ENCODE results near the gene CBX5. TPM values are rescaled to one million over a fixed set of nuclear protein-coding genes. Genes with fewer than 3 reads are reported as not detected.

The CBX5 gene
- total and polyA plus RNA-seq, 2 of the 8 experiments (the other 6 are each of a cell fraction or from before 2014, with no cell fraction given), result 62.4 to 231 TPM

GRCh38 chr12:54294953-54295566, 15.1 kb upstream of the CBX5 start:
- Histone ChIP-seq H3K9ac (replicated peaks in 1 of 4; ENCODE audit: extremely low read depth in 1 of 4, low read depth in 3 of 4, low read length in 3 of 4) (no peak overlapping the region), H2BK12ac (ENCODE audit: low read depth, low read length) (0 out of 2 replicates have a peak overlapping the region, but pooled peaks have one; percentile 27), H3K4me2 (ENCODE audit: insufficient read depth in 1 of 2, low read depth in 2 of 2, low read length in 2 of 2) (no peak overlapping the region), H3K4me3 (ENCODE audit: extremely low read depth in 1 of 4, insufficient read depth in 2 of 4, low read depth in 3 of 4, low read length in 4 of 4) (no peak overlapping the region), H4K5ac (ENCODE audit: insufficient read length, low read depth, low read length) (no peak overlapping the region), H2BK15ac (ENCODE audit: low read length) (no peak overlapping the region), H2AFZ (ENCODE audit: low read length) (no peak overlapping the region), H3K23me2 (ENCODE audit: low read depth, low read length) (no peaks in the 10 kb centered on the region), H3K4ac (replicated peaks; ENCODE audit: insufficient read length, low read depth, low read length) (no peak overlapping the region), H4K20me1 (replicated peaks in 1 of 2; ENCODE audit: control insufficient read depth in 1 of 2, insufficient read depth in 2 of 2, low read length in 2 of 2) (peaks cover 0 to 2% of the 10 kb centered on the region in 2 experiments), H3K27ac (ENCODE audit: low read depth, low read length) (no peak overlapping the region), H3K14ac (ENCODE audit: insufficient read length) (no peak overlapping the region), H2BK5ac (ENCODE audit: low read depth, low read length) (no peak overlapping the region), H3K18ac (ENCODE audit: extremely low read depth, low read length) (no peak overlapping the region), H3K79me1 (ENCODE audit: low read depth, low read length) (no peaks in the 10 kb centered on the region), H3K9me3 (ENCODE audit: insufficient read depth in 2 of 2, low read depth in 1 of 2, low read length in 1 of 2) (no peaks in the 10 kb centered on the region), H3K4me1 (replicated peaks in 1 of 4; ENCODE audit: control insufficient read depth in 3 of 4, insufficient read depth in 4 of 4, low read length in 3 of 4) (peaks cover 0 to 9% (median 3%) of the 10 kb centered on the region in 4 experiments; a peak in 4 of 7 replicates), H3K27me3 (replicated peaks in 1 of 4; ENCODE audit: control insufficient read depth in 3 of 4, extremely low read depth in 1 of 4, insufficient read depth in 3 of 4, low read length in 3 of 4) (peaks cover 0 to 7% (median 0%) of the 10 kb centered on the region in 4 experiments; a peak in 1 of 7 replicates), H2AK5ac (ENCODE audit: low read depth, low read length) (peak overlapping the region; percentile 79), H2BK120ac (replicated peaks; ENCODE audit: low read depth, low read length) (no peak overlapping the region), H3K36me3 (ENCODE audit: control insufficient read depth in 2 of 4, insufficient read depth in 4 of 4, low read length in 3 of 4) (peaks cover 0 to 6% (median 0%) of the 10 kb centered on the region in 4 experiments; a peak in 2 of 8 replicates), H3K79me2 (ENCODE audit: control insufficient read depth in 1 of 2, insufficient read depth in 2 of 2, low read length in 2 of 2) (no peaks in the 10 kb centered on the region), H4K8ac (ENCODE audit: extremely low read depth, insufficient read depth, low read length) (no peak overlapping the region), H3K23ac (ENCODE audit: insufficient read length) (no peak overlapping the region), H3K56ac (replicated peaks; ENCODE audit: insufficient read length, low read depth, low read length) (no peak overlapping the region), H4K91ac (replicated peaks; ENCODE audit: insufficient read length, low read length) (no peak overlapping the region), H2BK20ac (ENCODE audit: low read length) (no peak overlapping the region)
- CTCF ChIA-PET (ENCODE audit: partially characterized antibody), result interaction anchor here (0.6 to 14.9 kb wide), 19 partner anchors 15 to 611 kb away, joined by 3 to 618 read pairs (median 8); partner anchors contain the start of genes CBX5, COPZ1, HNRNPA1 and HOXC6
- no peak for DNase-seq (ENCODE audit: low read depth in 1 of 2, low spot score in 2 of 2)
- TF ChIP-seq EGR1 (IDR thresholded peaks at IDR 0.05; ENCODE audit: borderline replicate concordance, low read depth, low read length), result no peak
- TF ChIP-seq CREB1 (IDR thresholded peaks at IDR 0.05), result no peak
- no peak for TF ChIP-seq HDAC2 (IDR thresholded peaks at IDR 0.05; ENCODE audit: borderline replicate concordance in 1 of 2, low read depth in 2 of 2, low read length in 2 of 2)
- TF ChIP-seq SP4 (IDR thresholded peaks at IDR 0.05; ENCODE audit: low read length), result no peak
- no peak for TF ChIP-seq POLR2A (IDR thresholded peaks at IDR 0.05; ENCODE audit: control extremely low read depth in 1 of 2, low read depth in 2 of 2, low read length in 2 of 2)
- TF ChIP-seq ATF2 (IDR thresholded peaks at IDR 0.05; ENCODE audit: low read length), result no peak
- no peak for TF ChIP-seq ASH2L (IDR thresholded peaks at IDR 0.05; ENCODE audit: low read length)
- no peak for TF ChIP-seq BACH1 (IDR thresholded peaks at IDR 0.05; ENCODE audit: low read length)
- no peak for TF ChIP-seq GTF2F1 (IDR thresholded peaks at IDR 0.05; ENCODE audit: borderline replicate concordance, low read depth, low read length)
- no peak for TF ChIP-seq ZNF274 (IDR thresholded peaks at IDR 0.05; ENCODE audit: borderline replicate concordance, extremely low read depth, low read length)
- TF ChIP-seq NRF1 (IDR thresholded peaks at IDR 0.05; ENCODE audit: low read depth, low read length), result no peak
- no peak for TF ChIP-seq SP1 (IDR thresholded peaks at IDR 0.05; ENCODE audit: low read depth, low read length)
- WGBS, 2 experiments (ENCODE audit: extremely low coverage in 1 of 2, insufficient coverage in 1 of 2, insufficient read length in 1 of 2, insufficient replicate concordance in 2 of 2, low coverage in 1 of 2, low lambda C conversion rate in 2 of 2, missing lambda C conversion rate in 1 of 2), result 79% methylated on average over 7 of the region's 9 CpGs; no CpG with 5 or more reads in 1 of the 2 experiments
- POLR2A ChIA-PET (ENCODE audit: partially characterized antibody), result interaction anchor here (1.1 to 15.0 kb wide), 6 partner anchors 10 to 73 kb away, joined by 3 to 1006 read pairs (median 6); partner anchors contain the start of genes CBX5 and HNRNPA1
- FAIRE-seq, result no peak
